DMS153 (cell line): ENCODE data around the gene SPRY1.

Experiments
- DNase-seq: peaks from one replicate; lab custom pipeline; 2025; lab: John Stamatoyannopoulos, UW

The SPRY1 gene

GRCh38 chr4:123379392-123379791 is 17.2 kb upstream of the SPRY1 start:
- DNase-seq: no peak

DNA sequence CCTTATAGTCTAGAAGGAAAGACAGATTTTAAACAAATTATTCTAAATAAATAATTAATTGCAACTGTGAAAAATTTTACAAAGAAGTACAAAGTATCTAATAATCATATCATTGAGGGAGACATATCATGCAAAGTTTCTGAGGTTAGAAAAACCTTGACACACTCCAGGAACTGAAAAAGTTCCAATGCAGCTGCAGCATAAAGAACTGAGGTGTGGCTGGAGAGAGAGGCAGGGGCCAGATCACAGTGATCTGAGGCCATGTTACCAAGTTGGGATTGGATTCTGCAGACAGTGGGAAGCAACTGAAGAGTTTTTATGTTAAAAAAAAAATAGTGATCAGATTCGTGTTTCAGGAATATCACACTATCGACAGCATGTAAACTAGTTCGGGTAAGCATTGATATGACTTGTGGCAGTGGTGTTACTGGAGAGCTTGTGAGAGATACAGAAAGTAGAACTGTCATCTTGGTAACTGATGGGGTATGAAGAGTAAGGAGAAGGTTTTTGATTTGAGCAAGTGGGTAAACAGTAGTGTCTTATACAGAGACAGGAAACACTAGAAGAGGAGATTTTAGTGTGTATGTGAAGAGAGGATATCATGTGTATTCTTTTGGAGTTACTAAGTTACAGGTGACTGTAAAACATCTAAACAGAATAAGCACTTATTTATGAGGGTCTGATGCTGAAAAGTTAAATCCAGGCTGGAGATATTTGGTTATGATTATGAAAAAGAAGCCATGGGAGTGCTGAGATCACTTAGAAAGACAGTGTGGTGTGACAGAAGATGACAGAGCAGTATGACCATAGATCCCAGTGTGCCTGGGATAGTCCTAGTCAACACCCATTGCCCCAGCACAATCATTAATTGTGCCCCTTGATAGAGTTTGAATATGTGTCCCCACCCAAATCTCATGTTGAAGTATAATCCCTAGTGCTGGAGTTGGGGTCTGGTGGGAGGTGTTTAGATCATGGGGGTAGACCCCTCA is 15.6 kb upstream of the SPRY1 start:
- no peak for DNase-seq

DNA sequence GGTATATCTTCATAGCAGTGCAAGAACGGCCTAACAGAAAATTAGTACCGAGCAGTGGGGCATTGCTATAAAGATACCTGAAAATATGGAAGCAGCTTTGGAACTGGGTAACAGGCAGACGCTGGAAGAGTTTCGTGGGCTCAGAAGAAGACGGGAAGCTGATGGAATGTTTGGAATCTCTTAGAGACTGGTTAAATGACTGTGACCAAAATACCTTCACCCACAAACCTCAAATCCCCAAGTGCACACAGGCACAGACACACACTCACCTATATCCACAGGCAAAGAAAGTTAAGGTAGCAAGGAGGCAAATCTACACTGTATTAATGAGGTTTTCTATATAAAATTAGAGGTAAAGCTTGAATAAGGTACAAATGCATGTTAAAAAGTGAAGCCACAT is 14.6 kb upstream of the SPRY1 start:
- no peak for DNase-seq

DNA sequence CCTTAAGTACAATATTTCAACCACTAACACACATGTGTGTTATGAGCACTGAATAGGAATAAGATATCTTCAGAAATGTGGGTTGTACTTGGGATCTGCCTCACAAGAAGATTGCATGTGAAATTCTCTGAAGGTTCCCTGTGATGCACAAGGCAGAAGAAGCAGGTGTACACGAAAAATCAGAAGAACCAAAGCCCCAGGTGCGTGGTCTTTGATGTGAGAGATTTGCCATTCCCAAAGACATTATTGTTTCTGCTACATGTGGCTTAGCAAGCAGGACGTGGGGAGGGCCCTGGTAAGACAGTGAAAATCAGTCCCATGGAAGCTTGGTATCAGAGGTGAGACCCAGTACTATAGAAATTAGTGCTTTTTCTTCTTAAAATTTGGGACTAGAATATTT is 13.0 kb upstream of the SPRY1 start:
- no peak for DNase-seq

DNA sequence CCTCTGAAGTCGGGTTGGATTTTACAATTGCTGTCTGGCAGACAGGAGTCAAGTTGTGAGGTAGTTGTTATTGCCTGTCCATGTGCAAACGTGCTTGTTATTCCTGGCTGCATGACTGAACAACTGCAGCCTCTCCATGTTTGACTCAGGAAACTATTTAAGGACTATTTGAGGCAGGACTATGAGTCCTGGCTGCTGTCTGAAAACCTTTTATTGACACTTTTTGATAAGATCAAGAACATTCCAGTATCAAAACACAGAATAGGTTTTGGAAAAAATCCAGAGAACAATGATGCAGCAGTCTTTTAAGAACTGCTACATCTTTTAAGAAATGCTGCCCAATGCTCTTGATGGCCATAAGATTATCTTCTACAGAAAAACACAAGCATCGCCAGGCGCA is 10.0 kb upstream of the SPRY1 start:
- DNase-seq: no peak

GRCh38 chr4:123390846-123391456 is 5.6 kb upstream of the SPRY1 start:
- DNase-seq: no peak

DNA sequence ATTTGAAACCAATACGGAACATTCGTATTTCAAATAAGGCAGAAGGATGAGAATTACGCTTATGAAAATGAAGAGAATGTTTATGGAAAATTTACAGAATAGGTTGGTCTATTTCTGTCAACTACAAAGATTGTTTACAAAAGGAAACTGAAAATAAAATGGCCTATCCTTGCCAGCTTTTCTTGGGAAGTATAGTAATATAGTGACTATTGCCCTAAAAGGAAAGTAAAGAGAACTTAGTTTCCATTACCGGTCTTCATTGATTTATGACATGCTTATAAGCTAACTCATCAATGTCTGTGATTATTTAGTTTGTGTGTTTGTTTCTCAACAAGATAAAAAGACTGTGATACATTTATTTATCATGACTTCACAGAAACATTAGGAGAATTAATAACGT is 2.9 kb upstream of the SPRY1 start:
- no peak for DNase-seq

- DNase-seq: peak; percentile 45
Measured at GRCh38 chr4:123397144-123398065, 810 bp downstream of the SPRY1 start.

GRCh38 chr4:123398066-123398852 is 1.7 kb downstream of the SPRY1 start:
- peak; percentile 42 for DNase-seq

GRCh38 chr4:123398853-123399626 is 2.4 kb downstream of the SPRY1 start:
- DNase-seq: peak; percentile 34

DNA sequence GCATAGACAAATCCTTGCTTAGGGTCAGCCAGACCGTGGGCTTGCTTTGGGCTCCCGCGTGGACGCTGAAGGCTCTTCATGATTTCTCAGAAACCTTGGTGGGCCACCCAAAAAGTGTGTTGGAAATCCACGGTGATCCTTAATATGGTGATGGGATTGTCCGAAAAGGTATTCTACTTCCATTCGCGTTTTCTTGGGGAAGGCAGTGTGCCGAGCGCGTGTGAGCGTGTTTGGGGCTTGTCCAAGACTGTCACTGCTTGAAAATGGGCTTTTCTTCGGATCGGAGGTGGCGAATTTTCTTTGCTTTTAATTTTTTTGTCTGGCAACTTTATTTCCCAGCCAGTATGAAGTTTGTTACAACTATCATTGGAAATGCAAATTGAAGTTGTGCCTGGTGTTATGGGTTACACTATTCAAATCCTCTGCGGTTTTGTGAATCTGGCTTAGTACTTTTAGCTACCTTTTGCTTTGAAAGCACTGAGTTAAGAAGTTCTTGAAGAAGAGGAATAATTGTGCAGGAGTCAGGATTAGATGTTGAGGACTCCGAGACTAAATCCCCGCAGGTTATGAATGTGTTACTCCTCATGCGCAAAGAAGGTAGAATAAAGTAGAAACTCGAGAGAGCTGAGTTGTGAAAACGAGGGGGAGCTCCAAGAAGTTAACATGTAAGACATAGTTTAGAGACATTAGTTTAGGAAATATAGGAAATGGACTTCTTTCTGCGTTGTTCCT is 3.2 kb downstream of the SPRY1 start:
- no peak for DNase-seq

GRCh38 chr4:123401271-123402120 is 4.9 kb downstream of the SPRY1 start:
- DNase-seq: no peak

GRCh38 chr4:123402121-123402465 is 5.5 kb downstream of the SPRY1 start:
- no peak for DNase-seq

DNA sequence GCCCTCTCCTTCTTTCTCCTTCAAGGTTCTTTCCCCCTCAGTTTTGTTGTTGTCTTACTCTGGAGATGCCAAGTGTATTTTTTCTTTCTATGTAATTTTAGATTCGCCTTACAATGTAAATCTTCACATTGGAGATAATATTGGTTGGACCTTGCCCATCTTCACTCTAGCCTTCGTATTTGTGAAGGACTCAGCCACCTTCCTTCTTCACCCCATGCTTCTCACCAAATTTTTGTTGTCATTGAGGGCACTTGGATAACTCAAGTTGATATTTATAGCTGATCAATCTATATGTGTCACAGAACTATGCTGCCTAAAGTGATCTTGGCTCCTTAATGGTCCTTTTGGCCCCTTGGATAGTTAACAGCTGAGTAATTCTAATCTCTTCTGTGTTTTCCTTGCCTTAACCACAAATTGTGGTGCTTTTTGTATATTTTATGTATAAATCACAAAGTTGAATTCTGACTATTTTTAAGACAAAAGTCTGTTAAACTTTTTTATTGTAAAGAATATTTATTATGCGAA is 6.5 kb downstream of the SPRY1 start:
- no peak for DNase-seq

GRCh38 chr4:123404533-123404932 is 7.9 kb downstream of the SPRY1 start:
- DNase-seq: no peak

DNA sequence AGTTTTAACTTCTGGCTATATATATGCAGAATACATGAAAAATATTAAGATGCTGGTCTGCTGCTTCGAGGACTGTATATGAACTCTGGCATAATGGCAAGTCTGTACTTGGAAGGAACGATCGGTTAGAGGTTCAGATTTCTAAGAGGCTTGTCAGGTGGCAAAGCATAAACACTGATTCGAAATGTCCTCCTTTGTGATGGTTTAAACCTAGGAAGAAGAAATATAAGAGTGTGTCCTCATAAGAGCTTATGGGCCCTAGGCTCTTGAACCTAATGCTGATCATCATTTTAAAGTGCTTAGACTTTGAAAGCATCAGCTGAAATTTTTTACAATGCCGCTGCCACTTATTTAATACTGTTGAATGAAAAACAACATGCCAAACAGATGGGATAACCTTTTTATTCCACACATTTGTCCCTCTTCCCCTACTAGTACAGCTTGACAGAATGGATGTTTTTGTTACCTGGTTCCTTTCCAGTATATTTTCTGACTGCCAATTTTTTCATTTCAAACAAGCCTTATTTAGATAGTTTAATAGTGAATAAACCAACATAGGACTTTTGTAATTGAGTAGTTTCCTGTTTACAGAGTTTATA is 8.8 kb downstream of the SPRY1 start:
- DNase-seq: no peak

DNA sequence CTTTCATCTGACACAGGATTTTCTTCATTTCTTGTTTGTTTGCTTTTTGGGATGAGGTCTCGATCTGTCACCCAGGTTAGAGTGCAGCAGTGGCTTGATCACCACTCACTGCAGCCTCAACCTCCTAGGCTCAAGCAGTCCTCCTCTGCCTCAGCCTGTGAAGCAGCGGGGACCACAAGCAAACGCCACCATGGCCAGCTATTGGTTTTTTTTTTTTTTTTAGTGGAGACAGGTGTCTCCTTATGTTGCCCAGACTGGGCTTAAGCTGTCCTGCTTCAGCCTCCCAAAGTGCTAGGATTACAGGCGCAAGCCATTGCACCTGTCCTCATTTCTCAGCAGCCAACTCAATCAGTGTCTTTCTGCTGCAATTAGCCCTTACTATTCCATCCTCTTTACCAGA is 10.3 kb downstream of the SPRY1 start:
- DNase-seq: no peak

GRCh38 chr4:123408471-123409084 is 12.0 kb downstream of the SPRY1 start:
- no peak for DNase-seq
